Measurements from ENCODE around the gene TRIM8.

DNA sequence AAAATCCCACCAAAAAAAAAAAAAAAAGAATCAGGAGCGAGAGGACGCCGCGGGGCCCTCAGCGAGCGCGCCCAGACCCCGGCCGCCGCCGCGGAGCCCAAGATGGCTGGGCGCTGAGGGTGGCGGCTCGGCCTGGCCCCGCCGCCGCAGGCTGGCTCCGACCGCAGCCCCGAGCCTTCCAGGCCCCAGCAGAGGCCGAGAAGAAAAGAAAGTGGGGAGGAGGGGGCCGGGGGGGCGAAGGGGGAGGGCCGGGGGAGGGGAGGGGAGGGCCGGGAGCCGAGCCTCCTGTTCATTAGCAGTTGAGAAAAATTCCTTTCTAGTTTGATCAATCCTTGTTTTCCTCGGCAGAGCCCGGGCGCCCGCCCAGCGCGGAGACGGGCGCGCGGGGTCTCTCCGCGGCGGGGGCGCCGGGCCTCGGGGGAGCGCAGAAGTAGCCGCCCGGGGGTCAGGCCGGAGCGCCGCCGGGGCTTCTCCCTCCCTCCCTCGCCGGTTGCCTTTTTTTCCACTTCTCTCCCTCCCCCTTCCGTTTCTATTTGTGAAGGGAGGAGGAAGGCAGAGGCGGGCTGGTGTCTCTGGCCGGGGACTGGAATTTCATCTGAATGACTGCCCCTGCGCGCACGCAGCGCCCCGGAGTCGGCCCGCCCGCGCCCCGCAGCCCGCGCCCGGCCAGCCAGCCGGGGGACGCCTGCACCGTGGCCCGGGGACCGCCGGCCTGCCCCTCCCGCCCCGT lies 778 bp upstream of the TRIM8 start:
- TF ChIP-seq, protein P1, sequence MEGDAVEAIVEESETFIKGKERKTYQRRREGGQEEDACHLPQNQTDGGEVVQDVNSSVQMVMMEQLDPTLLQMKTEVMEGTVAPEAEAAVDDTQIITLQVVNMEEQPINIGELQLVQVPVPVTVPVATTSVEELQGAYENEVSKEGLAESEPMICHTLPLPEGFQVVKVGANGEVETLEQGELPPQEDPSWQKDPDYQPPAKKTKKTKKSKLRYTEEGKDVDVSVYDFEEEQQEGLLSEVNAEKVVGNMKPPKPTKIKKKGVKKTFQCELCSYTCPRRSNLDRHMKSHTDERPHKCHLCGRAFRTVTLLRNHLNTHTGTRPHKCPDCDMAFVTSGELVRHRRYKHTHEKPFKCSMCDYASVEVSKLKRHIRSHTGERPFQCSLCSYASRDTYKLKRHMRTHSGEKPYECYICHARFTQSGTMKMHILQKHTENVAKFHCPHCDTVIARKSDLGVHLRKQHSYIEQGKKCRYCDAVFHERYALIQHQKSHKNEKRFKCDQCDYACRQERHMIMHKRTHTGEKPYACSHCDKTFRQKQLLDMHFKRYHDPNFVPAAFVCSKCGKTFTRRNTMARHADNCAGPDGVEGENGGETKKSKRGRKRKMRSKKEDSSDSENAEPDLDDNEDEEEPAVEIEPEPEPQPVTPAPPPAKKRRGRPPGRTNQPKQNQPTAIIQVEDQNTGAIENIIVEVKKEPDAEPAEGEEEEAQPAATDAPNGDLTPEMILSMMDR (IDR thresholded peaks at IDR 0.05): no peak
- peak in 1 of 2 donors; percentile 31 for TF ChIP-seq POLR2A (IDR thresholded peaks at IDR 0.05)
- TF ChIP-seq POLR2AphosphoS5 (IDR thresholded peaks at IDR 0.05; ENCODE audit: insufficient read depth in 1 of 2, low read depth in 1 of 2): no peak

Data from vagina (tissue), 2 donors.